ENCODE measurements around the gene PHF1. TPM values are rescaled to one million over a fixed set of nuclear protein-coding genes. Genes with fewer than 3 reads are reported as not detected.

Gene PHF1
- total RNA-seq, 3 donors from 2014 or later: 72.8 to 82.8 (median 77.3) TPM

- intact Hi-C loops (cut with DNase I; ENCODE audit: low total_unique reads): no loop called here
- no peak for DNase-seq (ENCODE audit: low spot score in 2 of 2)
- Histone ChIP-seq H3K36me3 (no peaks in the 10 kb centered on the region), H3K4me3 (peak overlapping the region in 2 of 3 donors; percentile 13 to 48), H3K27me3 (no peaks in the 10 kb centered on the region), H3K9me3 (no peaks in the 10 kb centered on the region), H3K4me1 (peaks cover 4 to 11% of the 10 kb centered on the region in 2 donors), H3K27ac (no peak overlapping the region)
- no peak for TF ChIP-seq POLR2AphosphoS5 (IDR thresholded peaks at IDR 0.05)
- no peak for TF ChIP-seq CTCF (IDR thresholded peaks at IDR 0.05)
- no peak for TF ChIP-seq POLR2A (IDR thresholded peaks at IDR 0.05)
Measured at GRCh38 chr6:33430991-33431879, 20.4 kb downstream of the PHF1 start.

GRCh38 chr6:33431880-33432541 is 21.2 kb downstream of the PHF1 start:
- Histone ChIP-seq H3K36me3 (no peaks in the 10 kb centered on the region), H3K27me3 (no peaks in the 10 kb centered on the region), H3K9me3 (no peaks in the 10 kb centered on the region), H3K4me1 (peaks cover 3 to 11% of the 10 kb centered on the region in 2 donors), H3K27ac (no peak overlapping the region), H3K4me3 (no peak overlapping the region)
- TF ChIP-seq CTCF (IDR thresholded peaks at IDR 0.05) (no peak), POLR2AphosphoS5 (IDR thresholded peaks at IDR 0.05) (no peak), POLR2A (IDR thresholded peaks at IDR 0.05) (no peak)
- DNase-seq (ENCODE audit: low spot score in 2 of 2): no peak
- intact Hi-C loops (cut with DNase I; ENCODE audit: low total_unique reads): no loop called here

- Histone ChIP-seq H3K4me1 (peaks cover 0 to 11% of the 10 kb centered on the region in 2 donors), H3K27ac (no peak overlapping the region), H3K4me3 (no peak overlapping the region), H3K9me3 (no peaks in the 10 kb centered on the region), H3K36me3 (no peaks in the 10 kb centered on the region), H3K27me3 (no peaks in the 10 kb centered on the region)
- no peak for DNase-seq (ENCODE audit: low spot score in 2 of 2)
- TF ChIP-seq POLR2A (IDR thresholded peaks at IDR 0.05) (no peak), CTCF (IDR thresholded peaks at IDR 0.05) (no peak), POLR2AphosphoS5 (IDR thresholded peaks at IDR 0.05) (no peak)
- intact Hi-C loops (cut with DNase I; ENCODE audit: low total_unique reads): no loop called here
Measured at GRCh38 chr6:33432546-33432945, 21.7 kb downstream of the PHF1 start.

GRCh38 chr6:33433001-33433543 is 22.3 kb downstream of the PHF1 start:
- H3K27ac ChIP-seq: no peak overlapping the region
- intact Hi-C loops (cut with DNase I; ENCODE audit: low total_unique reads): no loop called here
- no peak overlapping the region for H3K4me3 ChIP-seq
- no peaks in the 10 kb centered on the region for H3K27me3 ChIP-seq
- no peak for DNase-seq (ENCODE audit: low spot score in 2 of 2)
- H3K36me3 ChIP-seq: no peaks in the 10 kb centered on the region
- TF ChIP-seq POLR2AphosphoS5 (IDR thresholded peaks at IDR 0.05) (no peak), CTCF (IDR thresholded peaks at IDR 0.05) (no peak), POLR2A (IDR thresholded peaks at IDR 0.05) (no peak)
- no peaks in the 10 kb centered on the region for H3K9me3 ChIP-seq
- peaks cover 0 to 11% of the 10 kb centered on the region in 2 donors for H3K4me1 ChIP-seq
